ENCODE results near the gene MED26.

The MED26 gene

DNA sequence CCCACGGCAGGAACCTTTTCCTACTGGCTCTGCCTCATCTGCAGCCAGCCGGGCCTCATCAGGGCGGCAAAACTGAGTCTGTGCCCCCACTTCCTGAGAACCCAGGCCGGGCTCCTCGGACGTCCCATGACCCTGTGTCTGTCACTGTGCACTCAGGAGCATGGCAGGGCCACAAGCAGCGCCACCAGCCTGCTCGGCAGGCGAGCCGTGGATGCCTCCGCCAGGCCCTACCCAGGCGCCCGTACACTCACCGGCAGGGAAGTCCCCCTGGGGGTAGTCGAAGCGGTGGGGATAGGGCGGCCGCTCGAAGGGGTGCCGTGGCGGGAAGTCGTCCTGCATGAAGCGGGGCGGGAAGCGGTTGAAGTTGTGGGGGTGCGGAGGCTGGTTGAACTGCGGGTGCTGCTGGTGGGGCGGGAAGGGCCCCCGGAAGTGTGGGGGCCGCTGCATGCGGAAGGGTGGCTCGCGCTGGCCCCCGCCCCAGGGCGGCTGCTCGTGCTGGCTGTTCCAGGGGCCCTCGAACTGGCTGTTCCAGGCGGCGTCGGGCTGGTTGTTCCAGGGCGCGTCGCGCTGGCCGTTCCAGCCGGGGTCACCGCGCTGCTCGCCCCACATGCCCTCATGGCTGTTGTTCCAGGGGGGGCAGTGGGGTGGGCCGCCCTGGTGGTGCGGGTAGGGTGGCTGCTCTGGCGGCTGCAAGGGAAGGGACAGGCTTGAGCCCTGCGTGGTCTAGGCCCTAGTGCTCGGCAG lies 102.8 kb downstream of the MED26 start:
- Histone ChIP-seq H3K9me3 (replicated peaks in 1 of 11) (no peaks in the 10 kb centered on the region), H3K9ac (no peak overlapping the region), H3K4me2 (no peak overlapping the region), H3K4me1 (no peaks in the 10 kb centered on the region), H3K36me3 (peaks cover 97 to 100% (median 100%) of the 10 kb centered on the region in 11 experiments), H3K4me3 (no peak overlapping the region), H4K20me1 (peaks cover 0 to 100% (median 99%) of the 10 kb centered on the region in 11 experiments; a peak in 21 of 22 replicates), H3K27me3 (no peaks in the 10 kb centered on the region), H3K27ac (no peak overlapping the region)
- TF ChIP-seq Cebpa-rat (IDR thresholded peaks at IDR 0.05), result no peak
